Gastrocnemius medialis (tissue), 4 donors: Measurements from ENCODE around the gene SEMA3C. TPM values are rescaled to one million over a fixed set of nuclear protein-coding genes. Genes with fewer than 3 reads are reported as not detected.

ENCODE experiments used
- ATAC-seq, 2 donors: fragments of 150-250 bp; one replicate each; pipeline ENCODE4 v1.9.1; 2016
- DNase-seq, 2 donors: peaks; one replicate each; pipeline ENCODE4 v3.0.0-alpha.2; 2019
- H3K27ac ChIP-seq, 4 donors: fragments of 200-600 bp; sonication (generic); 1 replicate in 1 of 4; 2 replicates in 3 of 4; pipeline ENCODE4 v1.5.1; 2016 to 2018; ENCODE audit warnings: mild to moderate bottlenecking in 2 of 4, moderate library complexity in 1 of 4
- H3K27me3 ChIP-seq, 3 donors: fragments of 200-600 bp; sonication (generic) in 2 of 3; 1 replicate in 1 of 3; 2 replicates in 2 of 3; pipeline versions ENCODE4 v1.5.1 to v1.6.0; 2016 to 2019; ENCODE audit warnings: mild to moderate bottlenecking in 1 of 3, moderate library complexity in 1 of 3
- H3K36me3 ChIP-seq, 2 donors: fragments of 200-600 bp; sonication (generic) in 1 of 2; one replicate each; pipeline ENCODE4 v1.5.1; 2017 to 2018
- H3K4me1 ChIP-seq, 2 donors: fragments of 200-600 bp; sonication (generic) in 1 of 2; one replicate each; pipeline ENCODE4 v1.5.1; 2016 to 2017; ENCODE audit warnings: mild to moderate bottlenecking in 2 of 2
- H3K4me3 ChIP-seq, 4 donors: fragments of 200-600 bp; sonication (generic) in 3 of 4; 1 replicate in 1 of 4; 2 replicates in 3 of 4; pipeline ENCODE4 v1.5.1; 2016 to 2019; ENCODE audit warnings: mild to moderate bottlenecking in 2 of 4
- H3K9me3 ChIP-seq, 3 donors: fragments of 200-600 bp; sonication (generic) in 2 of 3; 1 replicate in 1 of 3; 2 replicates in 2 of 3; pipeline ENCODE4 v1.5.1; 2016 to 2019
- POLR2A ChIP-seq, 2 donors: fragments of 450-650 bp; IDR thresholded peaks; one replicate each; pipeline ENCODE4 v1.6.1; 2017; ENCODE audit warnings: antibody characterized with exemption in 2 of 2, mild to moderate bottlenecking in 2 of 2, moderate library complexity in 2 of 2
- in situ Hi-C, 4 donors: fragments of 200-750 bp; cut with MboI; loops; one replicate each; pipeline versions ENCODE4 v1.15.0 to v1.8.0; 2017; ENCODE audit warnings: low sequenced_read_pairs in 4 of 4
- intact Hi-C: fragments of 100-400 bp; cut with DNase I; formaldehyde crosslinking; loops from one replicate; pipeline ENCODE4 v1.15.1; 2023; ENCODE audit warnings: low total_unique reads
- total RNA-seq, 4 donors: library from RNA; depleted of rRNA; stranded (reverse); fragments of >200 nt; gene quantifications; one replicate each; pipeline versions ENCODE4 v1.1.0 to v1.2.3, GENCODE V29; 2016
- TF ChIP-seq, protein P1 (sequence below), 5 experiments: fragments of 450-650 bp in 3 of 5; fragments of 200-600 bp in 2 of 5; sonication (generic) in 2 of 5; IDR thresholded peaks in 4 of 5; conservative IDR thresholded peaks in 1 of 5; 1 replicate in 4 of 5; 2 replicates in 1 of 5; pipeline ENCODE4 v1.5.1; 2016 to 2019; ENCODE audit warnings: antibody characterized with exemption in 5 of 5, mild to moderate bottlenecking in 3 of 5, moderate library complexity in 3 of 5

The SEMA3C gene
- total RNA-seq, 4 donors from 2014 or later, result 5.4 to 58.5 (median 30.3) TPM

DNA sequence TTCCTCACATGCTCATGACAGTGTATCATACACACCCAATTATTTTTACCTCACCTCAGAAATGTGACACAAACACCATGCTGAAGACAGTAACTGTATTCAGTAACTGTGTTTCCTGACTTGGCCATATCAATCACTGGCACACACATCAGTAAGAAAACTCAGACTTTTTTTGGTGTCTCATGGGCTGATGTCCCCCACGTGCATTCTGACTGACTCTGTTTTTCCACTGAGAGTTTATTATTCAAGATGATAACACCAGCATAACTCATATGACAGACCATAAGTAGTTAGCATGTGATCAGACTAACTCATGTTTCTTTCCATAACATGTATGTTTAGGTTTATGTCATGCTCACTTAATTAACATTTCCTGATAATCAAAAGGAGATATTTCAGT, 155.6 kb downstream of the SEMA3C start:
- ATAC-seq (no peak), DNase-seq (no peak)
- peaks cover 0 to 6% of the 10 kb centered on the region in 2 donors for H3K36me3 ChIP-seq
- no peaks in the 10 kb centered on the region for H3K4me1 ChIP-seq
- TF ChIP-seq POLR2A (IDR thresholded peaks at IDR 0.05), result no peak
- TF ChIP-seq, protein P1, sequence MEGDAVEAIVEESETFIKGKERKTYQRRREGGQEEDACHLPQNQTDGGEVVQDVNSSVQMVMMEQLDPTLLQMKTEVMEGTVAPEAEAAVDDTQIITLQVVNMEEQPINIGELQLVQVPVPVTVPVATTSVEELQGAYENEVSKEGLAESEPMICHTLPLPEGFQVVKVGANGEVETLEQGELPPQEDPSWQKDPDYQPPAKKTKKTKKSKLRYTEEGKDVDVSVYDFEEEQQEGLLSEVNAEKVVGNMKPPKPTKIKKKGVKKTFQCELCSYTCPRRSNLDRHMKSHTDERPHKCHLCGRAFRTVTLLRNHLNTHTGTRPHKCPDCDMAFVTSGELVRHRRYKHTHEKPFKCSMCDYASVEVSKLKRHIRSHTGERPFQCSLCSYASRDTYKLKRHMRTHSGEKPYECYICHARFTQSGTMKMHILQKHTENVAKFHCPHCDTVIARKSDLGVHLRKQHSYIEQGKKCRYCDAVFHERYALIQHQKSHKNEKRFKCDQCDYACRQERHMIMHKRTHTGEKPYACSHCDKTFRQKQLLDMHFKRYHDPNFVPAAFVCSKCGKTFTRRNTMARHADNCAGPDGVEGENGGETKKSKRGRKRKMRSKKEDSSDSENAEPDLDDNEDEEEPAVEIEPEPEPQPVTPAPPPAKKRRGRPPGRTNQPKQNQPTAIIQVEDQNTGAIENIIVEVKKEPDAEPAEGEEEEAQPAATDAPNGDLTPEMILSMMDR (IDR thresholded peaks at IDR 0.05 in 4 of 5, conservative IDR thresholded peaks at IDR 0.05 in 1 of 5), result no peak
- H3K9me3 ChIP-seq, result no peaks in the 10 kb centered on the region
- in situ Hi-C loops (no loop called here), intact Hi-C loops (no loop called here)
- H3K27me3 ChIP-seq, result no peaks in the 10 kb centered on the region
- H3K4me3 ChIP-seq, result no peak overlapping the region
- no peak overlapping the region for H3K27ac ChIP-seq

DNA sequence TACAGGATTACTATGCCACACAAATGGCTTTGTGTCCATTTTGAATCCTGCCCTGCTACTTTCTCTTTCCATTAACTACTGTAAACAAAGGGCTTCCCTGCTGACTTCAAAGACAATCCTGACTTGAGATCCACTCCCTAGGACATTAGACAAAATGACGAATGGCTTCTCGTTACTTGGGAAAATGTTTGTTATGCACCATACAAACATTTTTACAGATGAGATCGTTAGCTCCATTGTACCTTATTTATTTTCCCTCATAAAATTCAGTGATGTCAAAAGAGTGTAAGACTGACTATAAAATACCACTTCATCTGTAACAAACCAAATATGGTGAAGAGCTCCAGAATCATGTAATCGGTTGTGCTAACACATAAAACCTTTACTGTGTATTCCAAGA, 158.6 kb downstream of the SEMA3C start:
- TF ChIP-seq POLR2A (IDR thresholded peaks at IDR 0.05), result no peak
- TF ChIP-seq, protein P1 (IDR thresholded peaks at IDR 0.05 in 4 of 5, conservative IDR thresholded peaks at IDR 0.05 in 1 of 5), result no peak
- peaks cover 0 to 12% of the 10 kb centered on the region in 2 donors for H3K36me3 ChIP-seq
- in situ Hi-C loops, result no loop called here

DNA sequence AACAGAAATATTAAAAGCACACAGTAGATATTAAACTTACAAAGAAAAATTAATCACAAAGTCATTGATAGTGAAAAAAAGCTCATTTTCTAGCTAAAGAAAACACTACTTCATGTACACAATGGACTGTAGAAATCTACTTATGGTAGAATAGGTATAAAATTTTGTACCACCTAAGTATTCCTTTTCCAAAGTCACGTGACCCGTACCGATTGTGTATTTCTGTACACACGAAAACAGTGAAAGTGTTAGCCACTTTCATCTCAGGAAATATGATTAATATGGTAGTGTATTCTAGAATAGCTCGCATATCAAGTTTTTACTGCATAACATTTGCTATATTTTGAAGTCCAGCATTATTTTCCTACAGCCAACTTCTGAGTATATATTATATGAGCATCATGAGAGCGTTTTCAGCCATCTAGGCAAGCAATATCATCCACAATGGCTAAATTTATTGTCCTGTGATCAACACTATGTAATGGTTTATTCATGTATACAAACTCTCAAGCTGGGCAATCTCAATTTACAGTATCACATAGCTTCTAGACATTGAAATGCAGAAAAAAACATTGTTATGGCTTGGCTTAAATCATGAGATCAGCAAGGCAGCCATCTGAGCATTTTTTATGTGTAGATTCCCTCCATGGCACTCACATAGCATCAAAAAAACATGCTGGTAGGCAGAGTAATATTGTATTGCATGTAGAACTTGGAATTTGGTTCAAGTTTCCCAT, 165.7 kb downstream of the SEMA3C start:
- ATAC-seq (no peak), DNase-seq (no peak)
- H3K36me3 ChIP-seq, result peaks cover 0 to 6% of the 10 kb centered on the region in 2 donors
- no peaks in the 10 kb centered on the region for H3K27me3 ChIP-seq
- H3K4me3 ChIP-seq, result no peak overlapping the region
- intact Hi-C loops, result no loop called here
- no peak overlapping the region for H3K27ac ChIP-seq
- no peaks in the 10 kb centered on the region for H3K9me3 ChIP-seq
- TF ChIP-seq, protein P1 (IDR thresholded peaks at IDR 0.05 in 4 of 5, conservative IDR thresholded peaks at IDR 0.05 in 1 of 5), result no peak
- no peak for TF ChIP-seq POLR2A (IDR thresholded peaks at IDR 0.05)
- in situ Hi-C loops, result no loop called here
- no peaks in the 10 kb centered on the region for H3K4me1 ChIP-seq

More for the DNA sequence above, 158.6 kb downstream of the SEMA3C start:
- intact Hi-C loops, result no loop called here
- Histone ChIP-seq H3K4me3 (no peak overlapping the region), H3K27ac (no peak overlapping the region), H3K4me1 (no peaks in the 10 kb centered on the region), H3K9me3 (no peaks in the 10 kb centered on the region), H3K27me3 (no peaks in the 10 kb centered on the region)
- no peak for ATAC-seq
- no peak for DNase-seq

- no peak for TF ChIP-seq POLR2A (IDR thresholded peaks at IDR 0.05)
- TF ChIP-seq, protein P1 (IDR thresholded peaks at IDR 0.05 in 4 of 5, conservative IDR thresholded peaks at IDR 0.05 in 1 of 5), result no peak
- DNase-seq (no peak), ATAC-seq (no peak)
- intact Hi-C loops, result no loop called here
- no peaks in the 10 kb centered on the region for H3K4me1 ChIP-seq
- no peak overlapping the region for H3K4me3 ChIP-seq
- H3K36me3 ChIP-seq, result peaks cover 0 to 5% of the 10 kb centered on the region in 2 donors
- no peaks in the 10 kb centered on the region for H3K27me3 ChIP-seq
- H3K9me3 ChIP-seq, result no peaks in the 10 kb centered on the region
- in situ Hi-C loops, result no loop called here
- H3K27ac ChIP-seq, result no peak overlapping the region
These were observed 169.6 kb downstream of the SEMA3C start for GRCh38 chr7:80749270-80749669.
